Adrenal gland (tissue), 5 donors: ENCODE measurements around the gene CDC14B.
"Not testable (repeated sequence)": the region's sequence is repeated elsewhere in the genome, so short reads cannot be mapped to it uniquely, and the experiment has no call there.

Experiments
- POLR2A ChIP-seq, 2 donors: fragments of 450-650 bp; IDR thresholded peaks; one replicate each; pipeline ENCODE4 v1.6.1; 2017; ENCODE audit warnings: antibody characterized with exemption in 2 of 2, mild to moderate bottlenecking in 2 of 2, moderate library complexity in 1 of 2
- TF ChIP-seq, protein P1 (sequence below), 6 experiments: fragments of 450-650 bp in 4 of 6; fragments of 200-600 bp in 2 of 6; sonication (generic) in 1 of 6; IDR thresholded peaks; 1 replicate in 5 of 6; 2 replicates in 1 of 6; pipeline versions ENCODE4 v1.5.1 to v1.8.0; 2016 to 2021; ENCODE audit warnings: antibody characterized with exemption in 6 of 6, mild to moderate bottlenecking in 2 of 6, moderate library complexity in 1 of 6
- donor health status: DM: no; HTN: no; CAD: no.

DNA sequence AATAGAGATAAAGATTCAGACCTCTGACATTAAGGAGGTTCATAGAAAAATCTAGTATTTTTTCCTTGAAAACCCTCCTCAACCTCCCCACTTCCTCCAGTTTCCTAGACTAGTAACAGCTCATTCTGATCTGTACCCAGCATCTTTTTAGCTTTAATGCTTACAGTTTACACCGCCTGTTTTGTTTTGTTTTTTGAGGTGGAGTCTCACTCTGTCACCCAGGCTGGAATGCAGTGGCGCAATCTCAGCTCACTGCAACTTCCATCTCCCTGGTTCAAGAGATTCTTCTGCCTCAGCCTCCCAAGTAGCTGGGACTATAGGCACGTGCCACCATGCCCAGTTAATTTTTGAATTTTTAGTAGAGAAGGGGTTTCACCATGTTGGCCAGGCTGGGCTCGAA is 5.0 kb downstream of the CDC14B start:
- TF ChIP-seq, protein P1, sequence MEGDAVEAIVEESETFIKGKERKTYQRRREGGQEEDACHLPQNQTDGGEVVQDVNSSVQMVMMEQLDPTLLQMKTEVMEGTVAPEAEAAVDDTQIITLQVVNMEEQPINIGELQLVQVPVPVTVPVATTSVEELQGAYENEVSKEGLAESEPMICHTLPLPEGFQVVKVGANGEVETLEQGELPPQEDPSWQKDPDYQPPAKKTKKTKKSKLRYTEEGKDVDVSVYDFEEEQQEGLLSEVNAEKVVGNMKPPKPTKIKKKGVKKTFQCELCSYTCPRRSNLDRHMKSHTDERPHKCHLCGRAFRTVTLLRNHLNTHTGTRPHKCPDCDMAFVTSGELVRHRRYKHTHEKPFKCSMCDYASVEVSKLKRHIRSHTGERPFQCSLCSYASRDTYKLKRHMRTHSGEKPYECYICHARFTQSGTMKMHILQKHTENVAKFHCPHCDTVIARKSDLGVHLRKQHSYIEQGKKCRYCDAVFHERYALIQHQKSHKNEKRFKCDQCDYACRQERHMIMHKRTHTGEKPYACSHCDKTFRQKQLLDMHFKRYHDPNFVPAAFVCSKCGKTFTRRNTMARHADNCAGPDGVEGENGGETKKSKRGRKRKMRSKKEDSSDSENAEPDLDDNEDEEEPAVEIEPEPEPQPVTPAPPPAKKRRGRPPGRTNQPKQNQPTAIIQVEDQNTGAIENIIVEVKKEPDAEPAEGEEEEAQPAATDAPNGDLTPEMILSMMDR (IDR thresholded peaks at IDR 0.05) = not testable (repeated sequence)
- not testable (repeated sequence) for TF ChIP-seq POLR2A (IDR thresholded peaks at IDR 0.05)
